ENCODE results near the gene HSD3B7.

Gene HSD3B7

DNA sequence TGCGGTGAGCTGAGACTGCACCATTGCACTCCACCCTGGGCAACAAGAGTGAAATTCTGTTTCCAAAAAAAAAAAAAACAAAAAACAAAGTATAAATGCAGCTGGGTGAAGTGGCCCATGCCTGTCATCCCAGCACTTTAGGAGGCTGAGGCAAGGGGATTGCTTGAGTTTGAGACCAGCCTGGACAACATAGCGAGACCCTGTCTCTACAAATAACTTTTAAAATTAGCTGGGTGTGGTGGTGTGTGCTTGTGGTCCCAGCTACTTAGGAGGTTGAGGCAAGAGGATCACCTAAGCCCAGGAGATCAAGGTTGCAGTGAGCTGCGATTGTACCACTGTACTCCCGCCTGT lies 38.2 kb downstream of the HSD3B7 start:
- DNase-seq (ENCODE audit: low read depth), result no peak

DNA sequence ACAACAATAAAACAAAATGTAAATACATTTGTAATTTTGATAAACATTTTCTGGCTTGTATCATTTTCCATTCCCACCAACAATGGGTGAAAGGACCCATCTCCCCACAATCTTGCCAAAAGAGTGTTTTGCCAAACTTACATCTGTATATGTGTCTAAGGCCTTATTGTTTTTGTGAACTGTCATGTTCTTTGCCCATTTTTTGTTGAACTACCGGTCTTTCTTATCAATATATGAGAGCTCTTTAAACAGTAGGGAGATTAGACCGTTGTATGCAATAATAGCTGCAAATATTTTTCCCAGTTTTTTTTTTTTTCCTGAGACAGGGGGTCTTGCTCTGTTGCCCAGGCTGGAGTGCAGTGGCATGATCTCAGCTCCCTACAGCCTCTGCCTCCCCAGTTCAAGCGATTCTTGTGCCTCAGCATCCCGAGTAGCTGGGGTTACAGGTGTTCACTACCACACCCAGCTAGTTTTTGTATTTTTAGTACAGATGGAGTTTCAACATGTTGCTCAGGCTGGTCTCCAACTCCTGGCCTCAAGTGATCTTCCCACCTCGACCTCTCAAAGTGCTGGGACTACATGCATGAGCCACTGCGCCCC lies 38.7 kb downstream of the HSD3B7 start:
- no peak for DNase-seq (ENCODE audit: low read depth)

DNA sequence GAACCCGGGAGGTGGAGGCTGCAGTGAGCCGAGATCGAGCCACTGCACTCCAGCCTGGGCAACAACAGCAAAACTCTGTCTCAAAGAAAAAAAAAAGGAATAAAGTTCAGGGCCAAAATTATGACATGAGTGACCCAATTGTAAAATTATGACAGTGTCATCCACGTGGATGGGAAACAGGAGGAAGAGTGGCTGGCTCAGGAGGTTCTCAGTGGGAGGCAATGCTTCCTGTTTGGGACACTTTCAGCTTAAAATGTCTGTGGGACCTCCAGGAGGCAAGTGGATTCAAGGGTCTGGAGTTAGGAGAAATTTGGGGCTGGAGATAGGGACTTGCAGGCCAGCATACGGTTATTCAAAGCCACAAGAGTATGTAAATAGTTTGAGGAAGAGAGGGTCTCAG lies 40.3 kb downstream of the HSD3B7 start:
- no peak for DNase-seq (ENCODE audit: low read depth)

DNA sequence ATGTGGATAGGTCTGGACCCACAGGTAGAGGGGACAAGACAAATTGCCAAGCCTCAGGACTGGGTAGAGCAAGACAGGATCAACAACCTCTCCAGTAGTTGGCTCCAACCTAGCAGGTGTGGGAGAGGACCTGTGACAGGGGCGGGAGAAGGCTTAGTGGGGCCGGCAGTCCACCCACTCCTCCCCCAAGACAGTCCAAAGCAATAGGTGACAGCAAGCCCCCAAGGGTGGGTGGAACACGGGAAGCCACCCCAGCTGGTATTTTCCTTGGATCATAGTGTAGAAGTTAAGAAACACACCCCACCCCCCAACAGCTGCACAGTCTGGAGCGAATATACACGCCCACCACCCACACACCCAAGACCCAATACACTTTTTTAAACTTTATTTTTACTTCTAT lies 44.3 kb downstream of the HSD3B7 start:
- no peak for DNase-seq (ENCODE audit: low read depth)

DNA sequence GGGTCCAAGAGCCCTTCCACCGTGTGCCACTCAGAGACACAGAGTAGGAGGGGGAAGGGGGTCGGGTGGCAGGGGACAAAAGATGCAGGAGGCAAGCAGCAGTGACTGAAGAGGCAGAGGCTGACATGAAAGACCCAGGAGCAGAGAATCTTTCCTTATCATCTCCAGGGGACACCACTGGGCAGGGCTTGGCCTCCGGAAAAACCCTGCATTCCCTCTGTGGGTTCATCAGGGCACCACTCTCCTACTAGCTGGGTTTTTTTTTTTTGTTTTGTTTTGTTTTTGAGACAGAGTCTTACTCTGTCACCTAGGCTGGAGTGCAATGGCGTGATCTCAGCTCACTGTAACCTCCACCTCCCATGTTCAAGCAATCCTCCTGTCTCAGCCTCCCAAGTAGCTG lies 46.3 kb downstream of the HSD3B7 start:
- DNase-seq (ENCODE audit: low read depth), result no peak

DNA sequence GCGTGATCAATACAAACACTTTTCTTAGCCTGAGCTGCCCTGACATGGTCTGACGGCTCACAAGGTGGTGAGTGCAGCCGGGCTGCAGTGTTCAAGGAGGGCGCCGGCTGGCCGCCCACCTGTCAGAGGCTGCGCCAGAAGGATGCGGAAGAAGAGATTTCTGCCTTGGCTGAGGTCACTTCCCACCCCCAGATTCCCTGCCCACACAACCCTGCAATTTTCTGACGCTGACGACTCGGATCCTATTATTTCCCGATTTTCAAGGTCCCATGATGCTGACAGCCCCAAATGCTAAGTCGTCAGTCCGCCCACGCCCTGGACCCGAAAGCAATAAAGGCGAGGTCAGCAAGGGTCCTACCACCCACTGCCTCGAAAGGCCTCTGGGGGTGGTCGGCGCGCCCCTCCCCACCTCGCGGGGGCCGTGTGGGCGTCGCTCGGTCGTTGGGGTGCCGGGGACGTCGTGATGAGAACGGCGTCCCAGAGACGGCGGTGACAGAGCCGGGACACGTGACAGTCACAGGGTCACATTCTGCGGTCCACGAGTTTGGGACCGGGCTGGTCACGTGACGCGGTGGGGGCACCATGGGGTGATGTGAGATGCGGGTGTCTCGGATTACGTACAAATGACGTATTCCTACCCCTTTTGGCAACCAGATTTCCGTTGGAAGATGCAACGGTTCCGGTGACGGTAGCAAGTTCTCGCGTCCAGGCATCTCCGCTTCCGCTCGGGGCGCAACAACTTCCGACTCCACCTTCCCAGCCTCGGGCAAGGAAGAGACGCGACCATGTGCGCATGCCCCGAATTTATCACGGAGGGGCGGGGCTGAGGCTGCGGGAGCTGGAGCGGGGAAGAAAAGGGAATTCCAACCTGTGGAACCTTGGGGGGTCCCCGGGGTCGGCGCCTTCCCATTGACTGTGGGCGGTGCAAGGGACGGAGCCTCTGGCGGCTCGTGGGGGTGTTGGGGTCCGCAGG lies 48.0 kb downstream of the HSD3B7 start, which contains the start of gene STX4:
STX4 (plus strand) TSS at position 823 of the 973 bp plus-strand sequence. CDS start 248 bp downstream, outside the sequence.
- DNase-seq (ENCODE audit: low read depth), result peak; percentile 95

DNA sequence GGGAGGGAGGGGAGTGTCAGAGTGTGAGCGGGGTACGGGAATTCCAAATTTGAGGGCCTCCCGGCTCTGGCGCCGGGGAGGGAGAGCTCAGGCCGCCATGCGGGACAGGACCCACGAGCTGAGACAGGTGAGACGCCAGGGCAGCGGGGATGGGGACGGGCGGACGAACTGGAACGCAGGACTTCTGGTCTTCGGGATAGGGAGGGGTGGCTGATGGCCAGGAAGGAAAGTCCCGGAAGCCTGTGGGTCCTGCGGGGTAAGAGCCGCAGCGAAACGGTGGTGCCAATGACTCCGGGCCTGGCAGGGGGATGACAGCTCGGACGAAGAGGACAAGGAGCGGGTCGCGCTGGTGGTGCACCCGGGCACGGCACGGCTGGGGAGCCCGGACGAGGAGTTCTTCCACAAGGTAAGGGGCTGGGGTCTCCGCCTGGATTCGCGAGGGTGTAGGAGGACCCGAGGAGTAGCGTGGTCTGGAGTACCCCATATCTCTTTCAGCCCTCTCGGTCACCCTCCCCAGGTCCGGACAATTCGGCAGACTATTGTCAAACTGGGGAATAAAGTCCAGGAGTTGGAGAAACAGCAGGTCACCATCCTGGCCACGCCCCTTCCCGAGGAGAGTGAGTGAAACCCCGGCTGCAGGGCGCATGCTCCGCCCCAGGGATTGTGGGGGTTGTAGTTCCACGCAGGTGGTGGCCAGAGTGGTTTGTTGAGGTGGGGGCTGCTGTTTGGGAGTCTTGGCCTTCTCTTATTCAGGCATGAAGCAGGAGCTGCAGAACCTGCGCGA lies 48.9 kb downstream of the HSD3B7 start:
- DNase-seq (ENCODE audit: low read depth), result peak; percentile 80

DNA sequence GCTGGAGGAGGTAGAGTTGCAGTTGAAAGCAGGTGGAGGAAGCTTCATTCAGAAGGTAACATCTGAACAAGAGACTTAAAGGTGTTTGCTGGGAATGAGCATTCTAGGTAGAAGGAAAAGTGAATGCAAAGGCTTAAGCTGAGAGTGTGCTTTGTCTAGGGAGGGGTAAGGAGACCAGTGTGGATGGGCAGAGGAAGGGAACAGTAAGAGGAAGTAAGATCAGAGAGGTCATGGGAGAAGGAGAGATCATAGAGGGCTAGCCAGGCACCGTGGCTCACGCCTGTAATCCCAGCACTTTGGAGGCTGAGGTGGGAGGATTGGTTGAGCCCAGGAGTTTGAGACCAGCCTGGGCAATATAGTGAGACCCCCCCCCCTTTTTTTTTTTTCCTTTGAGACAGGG lies 51.7 kb downstream of the HSD3B7 start:
- DNase-seq (ENCODE audit: low read depth), result no peak
